Loucy (cell line): ENCODE measurements around the gene PNLIPRP1.

Experiments
- EZH2phosphoT487 ChIP-seq: fragments of 200-600 bp; IDR thresholded peaks from 2 replicates; pipeline ENCODE4 v1.6.1; 2018; ENCODE audit warnings: antibody characterized with exemption, mild to moderate bottlenecking, moderate library complexity, borderline replicate concordance
- TF ChIP-seq, protein P1 (sequence below): fragments of 200-600 bp; sonication (generic); conservative IDR thresholded peaks from 2 replicates; pipeline ENCODE4 v1.5.1; 2014; ENCODE audit warnings: mild to moderate bottlenecking, antibody characterized with exemption, low read length

DNA sequence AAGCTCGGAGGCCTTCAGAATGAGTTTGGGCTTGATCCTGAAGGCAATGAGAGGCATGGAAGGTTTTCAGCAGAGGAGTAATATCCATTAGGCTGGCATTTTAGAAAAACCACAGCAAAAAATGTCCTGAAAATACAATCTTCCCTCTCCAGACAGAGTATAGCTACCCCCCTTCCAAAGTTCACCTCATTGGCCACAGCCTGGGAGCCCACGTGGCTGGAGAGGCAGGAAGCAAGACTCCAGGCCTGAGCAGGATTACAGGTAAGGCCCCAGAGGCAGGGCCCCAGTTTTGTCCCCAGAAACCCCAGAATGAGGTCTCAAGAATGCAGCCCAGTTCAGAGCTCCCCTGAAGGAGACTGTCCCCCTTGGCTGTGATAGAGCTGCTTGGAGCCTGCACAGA is 5.3 kb downstream of the PNLIPRP1 start:
- TF ChIP-seq EZH2phosphoT487, result no peak
- TF ChIP-seq, protein P1, sequence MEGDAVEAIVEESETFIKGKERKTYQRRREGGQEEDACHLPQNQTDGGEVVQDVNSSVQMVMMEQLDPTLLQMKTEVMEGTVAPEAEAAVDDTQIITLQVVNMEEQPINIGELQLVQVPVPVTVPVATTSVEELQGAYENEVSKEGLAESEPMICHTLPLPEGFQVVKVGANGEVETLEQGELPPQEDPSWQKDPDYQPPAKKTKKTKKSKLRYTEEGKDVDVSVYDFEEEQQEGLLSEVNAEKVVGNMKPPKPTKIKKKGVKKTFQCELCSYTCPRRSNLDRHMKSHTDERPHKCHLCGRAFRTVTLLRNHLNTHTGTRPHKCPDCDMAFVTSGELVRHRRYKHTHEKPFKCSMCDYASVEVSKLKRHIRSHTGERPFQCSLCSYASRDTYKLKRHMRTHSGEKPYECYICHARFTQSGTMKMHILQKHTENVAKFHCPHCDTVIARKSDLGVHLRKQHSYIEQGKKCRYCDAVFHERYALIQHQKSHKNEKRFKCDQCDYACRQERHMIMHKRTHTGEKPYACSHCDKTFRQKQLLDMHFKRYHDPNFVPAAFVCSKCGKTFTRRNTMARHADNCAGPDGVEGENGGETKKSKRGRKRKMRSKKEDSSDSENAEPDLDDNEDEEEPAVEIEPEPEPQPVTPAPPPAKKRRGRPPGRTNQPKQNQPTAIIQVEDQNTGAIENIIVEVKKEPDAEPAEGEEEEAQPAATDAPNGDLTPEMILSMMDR, result no peak
